GM12872 (cell line): ENCODE data around the gene KIF26B.

Experiments used
- TF ChIP-seq, protein P1 (sequence below): IDR thresholded peaks from 3 replicates; pipeline ENCODE4 v1.5.1; 2011; ENCODE audit warnings: low read depth, mild to moderate bottlenecking, low read length, moderate library complexity; ENCODE audit not compliant: insufficient read depth

The KIF26B gene

DNA sequence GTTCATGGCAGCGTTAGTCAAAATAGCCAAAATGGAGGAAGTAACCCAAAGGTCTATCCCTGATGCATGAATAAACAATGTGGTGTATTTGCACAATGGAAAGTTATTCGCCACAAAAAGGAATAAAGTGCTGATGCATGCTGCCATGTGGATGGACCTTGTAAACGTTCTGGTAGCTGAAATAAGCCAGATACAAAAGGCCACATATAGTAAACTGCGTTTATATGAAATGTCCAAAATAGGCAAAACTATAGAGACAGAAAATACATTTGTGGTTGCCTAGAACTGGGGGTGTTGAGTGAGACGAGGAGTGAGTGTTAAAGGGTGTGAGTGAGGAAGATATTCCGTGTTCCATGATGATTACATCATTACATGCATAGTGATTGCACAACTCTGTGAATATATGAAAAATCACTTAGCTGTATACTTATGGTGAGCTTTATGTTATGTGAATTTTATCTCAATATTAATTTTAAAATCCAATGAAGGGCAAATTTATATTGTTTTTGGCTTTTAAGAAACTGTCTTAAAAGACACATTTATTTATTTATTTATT lies 321.3 kb downstream of the KIF26B start:
- TF ChIP-seq, protein P1, sequence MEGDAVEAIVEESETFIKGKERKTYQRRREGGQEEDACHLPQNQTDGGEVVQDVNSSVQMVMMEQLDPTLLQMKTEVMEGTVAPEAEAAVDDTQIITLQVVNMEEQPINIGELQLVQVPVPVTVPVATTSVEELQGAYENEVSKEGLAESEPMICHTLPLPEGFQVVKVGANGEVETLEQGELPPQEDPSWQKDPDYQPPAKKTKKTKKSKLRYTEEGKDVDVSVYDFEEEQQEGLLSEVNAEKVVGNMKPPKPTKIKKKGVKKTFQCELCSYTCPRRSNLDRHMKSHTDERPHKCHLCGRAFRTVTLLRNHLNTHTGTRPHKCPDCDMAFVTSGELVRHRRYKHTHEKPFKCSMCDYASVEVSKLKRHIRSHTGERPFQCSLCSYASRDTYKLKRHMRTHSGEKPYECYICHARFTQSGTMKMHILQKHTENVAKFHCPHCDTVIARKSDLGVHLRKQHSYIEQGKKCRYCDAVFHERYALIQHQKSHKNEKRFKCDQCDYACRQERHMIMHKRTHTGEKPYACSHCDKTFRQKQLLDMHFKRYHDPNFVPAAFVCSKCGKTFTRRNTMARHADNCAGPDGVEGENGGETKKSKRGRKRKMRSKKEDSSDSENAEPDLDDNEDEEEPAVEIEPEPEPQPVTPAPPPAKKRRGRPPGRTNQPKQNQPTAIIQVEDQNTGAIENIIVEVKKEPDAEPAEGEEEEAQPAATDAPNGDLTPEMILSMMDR: no peak

DNA sequence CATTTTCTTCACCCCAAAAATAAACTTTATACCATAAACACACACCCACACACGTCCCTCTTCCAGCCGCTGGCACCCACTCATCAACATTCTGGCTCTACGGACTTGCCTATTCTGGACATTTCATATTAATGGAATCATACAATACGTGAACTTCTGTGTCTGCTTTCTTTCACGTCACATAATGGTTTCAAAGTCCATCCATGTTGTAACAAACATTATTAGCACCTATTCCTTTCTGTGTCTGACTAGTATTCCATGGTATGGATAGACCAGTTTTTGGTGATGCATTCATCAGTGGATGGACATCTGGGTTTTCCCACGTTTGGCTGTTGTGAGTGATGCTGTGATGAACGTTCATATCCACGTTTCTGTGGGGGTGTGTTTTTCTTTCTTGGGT lies 323.2 kb downstream of the KIF26B start:
- TF ChIP-seq, protein P1: no peak

DNA sequence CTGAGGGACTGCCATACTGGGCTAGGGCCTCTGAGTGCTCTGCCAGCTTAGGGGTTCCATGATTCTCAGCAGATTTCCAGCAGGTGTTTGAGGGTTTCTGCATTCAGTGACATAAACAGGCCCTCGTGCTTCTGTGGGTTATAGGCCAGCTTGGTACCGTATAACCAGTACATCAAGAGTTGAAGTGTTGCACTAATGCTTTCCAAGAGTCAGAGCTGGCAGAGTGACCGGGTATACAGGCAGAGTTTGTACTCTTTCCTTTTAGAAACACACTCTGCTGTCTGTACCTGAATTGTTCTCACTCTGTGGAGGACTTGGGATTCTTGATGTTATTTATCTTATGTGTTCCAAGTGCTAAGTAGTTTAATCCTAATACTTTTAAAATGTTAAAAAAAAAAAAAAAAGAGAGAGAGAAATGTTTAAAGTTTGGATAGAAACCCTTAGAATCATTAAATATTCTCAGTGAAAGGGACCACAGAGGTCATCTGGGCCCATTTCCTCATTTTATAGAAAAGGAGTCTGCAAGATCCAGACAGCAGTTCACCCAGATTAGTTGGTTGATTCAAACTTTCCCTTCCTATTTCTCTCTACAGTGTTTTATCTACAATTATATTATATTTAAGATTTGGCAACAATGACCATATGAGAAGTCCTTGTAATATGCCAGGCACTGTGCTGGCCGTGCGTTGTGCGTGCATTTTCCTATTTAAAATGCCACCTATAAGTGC lies 325.8 kb downstream of the KIF26B start:
- TF ChIP-seq, protein P1: no peak

DNA sequence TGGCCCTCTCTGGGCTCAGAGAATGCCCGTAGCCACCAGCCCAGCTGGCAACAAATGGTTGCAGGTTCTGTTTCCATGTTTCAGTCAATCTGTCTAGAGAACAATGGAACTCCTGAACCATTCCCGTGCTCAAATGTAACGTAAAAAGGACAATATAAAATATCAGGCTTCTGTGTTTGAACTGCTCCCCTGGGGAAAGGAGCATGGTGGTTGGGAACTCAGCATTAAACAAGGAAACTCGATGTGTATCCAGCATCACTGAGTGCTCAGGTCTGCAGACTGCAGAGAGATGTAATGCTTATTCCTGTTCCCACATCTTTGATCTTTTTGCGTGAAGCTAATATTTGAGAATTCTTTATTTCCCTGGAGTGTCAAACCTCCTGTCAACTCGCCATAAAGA lies 326.5 kb downstream of the KIF26B start:
- TF ChIP-seq, protein P1: no peak

DNA sequence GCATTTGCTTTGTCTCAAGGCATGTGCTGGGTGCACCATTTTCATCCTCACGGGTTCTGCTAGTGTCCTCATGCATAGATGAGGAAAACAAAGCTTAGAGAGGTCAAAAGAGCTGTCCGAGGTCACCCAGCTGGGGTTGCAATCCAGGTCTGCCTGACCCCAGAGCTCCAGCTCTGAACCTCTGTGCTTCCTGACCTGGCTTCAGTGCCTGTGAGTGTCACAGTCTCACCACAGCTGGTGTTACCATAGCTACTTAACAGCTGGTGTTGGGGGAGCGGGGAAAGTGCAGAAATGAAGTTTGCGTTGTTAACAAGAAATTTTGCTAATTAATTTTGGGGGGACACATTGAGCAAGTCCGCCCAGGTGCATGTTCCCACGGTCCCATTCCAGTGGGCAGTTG lies 328.5 kb downstream of the KIF26B start:
- TF ChIP-seq, protein P1: no peak

DNA sequence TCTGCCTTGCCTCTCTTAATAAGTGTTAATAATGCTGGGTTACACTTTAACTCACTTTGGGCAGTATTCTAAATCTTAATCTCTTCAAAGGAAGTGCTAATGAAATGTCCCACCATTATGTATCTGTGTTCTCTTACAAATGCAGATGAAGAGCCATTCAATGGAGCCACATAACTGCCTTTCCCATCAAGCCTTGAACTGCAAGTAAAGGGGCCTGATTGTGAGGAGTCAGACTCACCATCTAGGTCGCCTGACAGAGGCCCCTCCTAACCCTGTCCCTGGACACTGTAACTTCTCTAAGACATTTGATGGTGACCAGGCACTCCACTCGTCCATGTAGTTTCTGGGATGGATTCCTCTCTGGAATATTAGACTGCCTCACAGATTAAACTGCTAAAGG lies 329.4 kb downstream of the KIF26B start:
- TF ChIP-seq, protein P1: no peak

DNA sequence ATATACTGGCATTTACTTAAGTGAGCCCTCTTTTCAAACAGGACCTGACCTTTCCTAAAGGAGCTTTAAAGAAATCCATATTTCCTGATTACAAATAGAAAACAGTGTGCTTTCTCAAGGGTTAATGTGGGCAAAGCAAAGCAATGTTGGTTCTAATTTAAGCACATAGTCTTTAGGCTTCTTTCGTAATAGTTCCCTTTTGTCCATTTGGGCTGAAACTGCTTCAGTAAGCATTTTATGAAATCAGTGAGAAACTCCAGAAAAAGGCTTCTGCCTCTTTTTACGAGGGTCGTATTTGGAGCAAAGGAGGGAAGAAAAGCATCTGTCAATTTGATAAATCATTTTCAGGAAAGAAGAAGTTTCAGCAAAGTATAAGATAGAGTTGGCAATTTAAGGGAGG lies 331.2 kb downstream of the KIF26B start:
- TF ChIP-seq, protein P1: no peak
